Gastroesophageal sphincter (tissue), 4 donors: ENCODE measurements around the gene LEPROT. TPM values are rescaled to one million over a fixed set of nuclear protein-coding genes. Genes with fewer than 3 reads are reported as not detected.

Experiments
- ATAC-seq: fragments of 150-250 bp; one replicate; pipeline ENCODE4 v1.9.1; 2016; ENCODE audit warnings: mild to moderate bottlenecking, moderate library complexity
- H3K27ac ChIP-seq, 4 donors: fragments of 200-600 bp; sonication (generic) in 3 of 4; 1 replicate in 3 of 4; 2 replicates in 1 of 4; pipeline ENCODE4 v1.5.1; 2016 to 2019
- H3K27me3 ChIP-seq: fragments of 200-600 bp; sonication (generic); one replicate; pipeline ENCODE4 v1.5.1; 2019
- H3K36me3 ChIP-seq, 2 donors: fragments of 200-600 bp; sonication (generic); one replicate each; pipeline ENCODE4 v1.5.1; 2019; ENCODE audit warnings: control low read depth in 1 of 2
- H3K4me1 ChIP-seq, 3 donors: fragments of 200-600 bp; sonication (generic); 1 replicate in 2 of 3; 2 replicates in 1 of 3; pipeline ENCODE4 v1.5.1; 2016 to 2019; ENCODE audit warnings: control low read depth in 2 of 3
- H3K4me3 ChIP-seq, 2 donors: fragments of 200-600 bp; sonication (generic); one replicate each; pipeline ENCODE4 v1.5.1; 2019; ENCODE audit warnings: mild to moderate bottlenecking in 1 of 2, moderate library complexity in 1 of 2
- H3K9me3 ChIP-seq, 3 donors: fragments of 200-600 bp; sonication (generic); one replicate each; pipeline ENCODE4 v1.5.1; 2017 to 2019; ENCODE audit warnings: control low read depth in 2 of 3
- CTCF ChIP-seq, 4 experiments: fragments of 200-600 bp in 2 of 4; fragments of 450-650 bp in 2 of 4; sonication (generic) in 1 of 4; IDR thresholded peaks; one replicate each; pipeline ENCODE4 v1.5.1; 2017 to 2019; ENCODE audit warnings: antibody characterized with exemption in 4 of 4, mild to moderate bottlenecking in 2 of 4, moderate library complexity in 2 of 4
- EP300 ChIP-seq: sonication (generic); formaldehyde crosslinking; IDR thresholded peaks from one replicate; pipeline ENCODE4 v1.6.1; 2017; ENCODE audit warnings: antibody characterized with exemption, mild to moderate bottlenecking
- POLR2A ChIP-seq, 2 donors: fragments of 450-650 bp; IDR thresholded peaks; one replicate each; pipeline ENCODE4 v1.6.1; 2017; ENCODE audit warnings: antibody characterized with exemption in 2 of 2, mild to moderate bottlenecking in 2 of 2, moderate library complexity in 1 of 2
- POLR2AphosphoS5 ChIP-seq: sonication (generic); formaldehyde crosslinking; IDR thresholded peaks from one replicate; pipeline ENCODE4 v1.6.1; 2017; ENCODE audit warnings: antibody characterized with exemption
- WGBS, 2 donors: methylation state at CpG; one replicate each; pipeline ENCODE4 v1.1.5; 2018; ENCODE audit warnings: low coverage in 1 of 2; 5-methylcytosine and 5-hydroxymethylcytosine counted together
- total RNA-seq, 4 donors: library from RNA; depleted of rRNA; stranded (reverse); fragments of >200 nt; gene quantifications; one replicate each; pipeline ENCODE4 v1.1.0, GENCODE V29; 2016

Gene LEPROT
- total RNA-seq, 4 donors from 2014 or later, result 66.3 to 106 (median 72.9) TPM

- Histone ChIP-seq H3K4me3 (no peak overlapping the region), H3K36me3 (no peaks in the 10 kb centered on the region), H3K27me3 (no peaks in the 10 kb centered on the region), H3K27ac (no peak overlapping the region), H3K4me1 (no peaks in the 10 kb centered on the region), H3K9me3 (no peaks in the 10 kb centered on the region)
- TF ChIP-seq CTCF (IDR thresholded peaks at IDR 0.05) (no peak), POLR2A (IDR thresholded peaks at IDR 0.05) (no peak), POLR2AphosphoS5 (no peak), EP300 (no peak)
- whole genome bisulfite sequencing, 2 donors, result 79 to 88% methylated on average over 4 of the region's 4 CpGs
- ATAC-seq, result no peak
Measured at GRCh38 chr1:65412256-65412983, 8.0 kb upstream of the LEPROT start.

GRCh38 chr1:65412984-65413375, 7.5 kb upstream of the LEPROT start:
- no peaks in the 10 kb centered on the region for H3K27me3 ChIP-seq
- H3K4me1 ChIP-seq, result no peaks in the 10 kb centered on the region
- TF ChIP-seq CTCF (IDR thresholded peaks at IDR 0.05), result no peak
- TF ChIP-seq EP300, result no peak
- no peak for TF ChIP-seq POLR2A (IDR thresholded peaks at IDR 0.05)
- ATAC-seq, result no peak
- no peak overlapping the region for H3K27ac ChIP-seq
- WGBS, 2 donors, result 84 to 94% methylated on average over 3 of the region's 3 CpGs
- no peaks in the 10 kb centered on the region for H3K9me3 ChIP-seq
- H3K4me3 ChIP-seq, result no peak overlapping the region
- no peaks in the 10 kb centered on the region for H3K36me3 ChIP-seq

GRCh38 chr1:65414538-65414937, 5.9 kb upstream of the LEPROT start:
- no peaks in the 10 kb centered on the region for H3K36me3 ChIP-seq
- H3K4me3 ChIP-seq, result no peak overlapping the region
- WGBS, 2 donors, result 82 to 93% methylated on average over 4 of the region's 4 CpGs
- no peaks in the 10 kb centered on the region for H3K27me3 ChIP-seq
- no peaks in the 10 kb centered on the region for H3K9me3 ChIP-seq
- ATAC-seq, result no peak
- TF ChIP-seq POLR2A (IDR thresholded peaks at IDR 0.05) (no peak), EP300 (no peak), POLR2AphosphoS5 (no peak), CTCF (IDR thresholded peaks at IDR 0.05) (no peak)
- H3K4me1 ChIP-seq, result peaks cover 0 to 6% (median 3%) of the 10 kb centered on the region in 3 donors
- no peak overlapping the region for H3K27ac ChIP-seq

GRCh38 chr1:65416767-65417166, 3.7 kb upstream of the LEPROT start:
- Histone ChIP-seq H3K4me1 (peaks cover 0 to 12% (median 3%) of the 10 kb centered on the region in 3 donors), H3K36me3 (no peaks in the 10 kb centered on the region), H3K27me3 (no peaks in the 10 kb centered on the region), H3K9me3 (no peaks in the 10 kb centered on the region), H3K27ac (no peak overlapping the region), H3K4me3 (no peak overlapping the region)
- no peak for ATAC-seq
- TF ChIP-seq CTCF (IDR thresholded peaks at IDR 0.05), result no peak
- no peak for TF ChIP-seq POLR2A (IDR thresholded peaks at IDR 0.05)
- no peak for TF ChIP-seq EP300
- no peak for TF ChIP-seq POLR2AphosphoS5
- 88 to 89% methylated on average over 1 of the region's 1 CpG for WGBS, 2 donors

- Histone ChIP-seq H3K4me3 (no peak overlapping the region), H3K36me3 (no peaks in the 10 kb centered on the region), H3K4me1 (peaks cover 0 to 22% (median 11%) of the 10 kb centered on the region in 3 donors), H3K27me3 (no peaks in the 10 kb centered on the region), H3K27ac (no peak overlapping the region), H3K9me3 (no peaks in the 10 kb centered on the region)
- no peak for TF ChIP-seq EP300
- no peak for ATAC-seq
- 76 to 100% methylated on average over 1 to 2 of the region's 2 CpGs for WGBS, 2 donors
Measured at GRCh38 chr1:65417729-65418128, 2.7 kb upstream of the LEPROT start.
